HG03097 (cell line): ENCODE results near the gene MTMR10.

Experiments used
- ATAC-seq: cut with Tn5 transposase; IDR thresholded peaks from one replicate; pipeline ENCODE4 v1.9.1; 2021; ENCODE audit not compliant: unreplicated experiment, low FRiP score

MTMR10 gene

GRCh38 chr15:30922480-30923311, 68.7 kb downstream of the MTMR10 start:
- no peak for ATAC-seq

- no peak for ATAC-seq
Observed at GRCh38 chr15:30921781-30922479, 69.5 kb downstream of the MTMR10 start.

- ATAC-seq, result no peak
Observed at GRCh38 chr15:30921106-30921505, 70.3 kb downstream of the MTMR10 start.

- ATAC-seq, result no peak
Observed at GRCh38 chr15:30919877-30920550, 71.4 kb downstream of the MTMR10 start.

DNA sequence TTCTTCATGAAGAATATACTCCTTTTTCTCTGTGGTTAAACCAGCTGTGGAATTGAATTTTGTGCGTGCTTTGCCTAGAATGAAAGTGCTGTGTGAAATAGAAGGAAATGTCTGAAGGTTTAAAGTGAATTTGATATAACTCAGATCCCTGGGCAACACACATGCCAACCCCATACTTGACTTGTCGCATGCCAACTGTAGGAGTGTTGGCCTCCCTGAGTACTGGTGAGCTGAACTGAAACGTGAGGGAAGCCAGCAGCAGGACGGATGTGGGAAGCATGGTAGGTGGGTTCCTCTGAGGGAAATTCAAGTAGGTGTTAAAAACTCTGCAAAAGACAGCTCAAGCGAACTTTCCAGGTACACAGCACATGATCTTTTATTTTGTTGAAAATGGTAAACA, 73.1 kb downstream of the MTMR10 start:
- ATAC-seq, result no peak

- no peak for ATAC-seq
Observed at GRCh38 chr15:30917675-30918074, 73.8 kb downstream of the MTMR10 start.

DNA sequence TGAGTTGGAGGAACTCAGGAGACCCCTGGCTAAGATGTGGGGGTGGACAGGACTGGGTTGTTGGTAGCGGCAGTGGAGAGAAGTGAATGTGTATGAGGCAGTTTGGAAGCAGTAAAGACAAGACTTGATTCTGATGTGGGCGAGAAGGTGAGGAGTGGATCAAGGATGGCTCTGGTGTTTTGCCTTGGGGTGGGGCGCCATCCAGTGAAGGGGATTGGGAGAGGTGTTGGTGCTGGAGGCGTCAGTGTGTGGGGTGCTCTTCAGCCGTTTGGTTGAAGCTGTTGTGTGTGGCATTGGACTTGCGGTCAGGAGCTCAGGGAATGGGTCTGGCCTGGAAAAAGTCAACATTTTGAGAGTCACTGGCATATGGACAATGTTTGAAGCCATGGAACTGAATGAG, 74.4 kb downstream of the MTMR10 start:
- no peak for ATAC-seq

- ATAC-seq, result no peak
Observed at GRCh38 chr15:30913761-30914160, 77.7 kb downstream of the MTMR10 start.

DNA sequence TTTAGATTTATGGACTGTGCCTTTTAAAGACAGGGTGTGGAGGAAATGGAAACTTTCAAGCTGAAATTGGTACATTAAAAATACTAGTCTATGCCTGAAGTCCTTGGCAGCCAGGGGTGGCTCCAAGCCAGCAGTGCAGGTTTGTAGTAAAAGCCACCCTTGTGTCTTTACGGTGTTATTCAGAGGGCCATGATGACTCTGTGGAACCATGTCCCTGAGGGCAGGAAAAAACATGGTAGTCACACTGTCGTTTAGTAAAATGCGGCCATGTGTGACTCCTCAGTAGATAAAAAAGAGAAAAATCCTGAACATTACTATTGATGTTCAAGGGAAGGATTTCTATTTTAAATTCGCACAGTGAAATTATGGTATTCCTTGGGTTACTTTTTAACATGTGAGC, 85.1 kb downstream of the MTMR10 start:
- no peak for ATAC-seq

DNA sequence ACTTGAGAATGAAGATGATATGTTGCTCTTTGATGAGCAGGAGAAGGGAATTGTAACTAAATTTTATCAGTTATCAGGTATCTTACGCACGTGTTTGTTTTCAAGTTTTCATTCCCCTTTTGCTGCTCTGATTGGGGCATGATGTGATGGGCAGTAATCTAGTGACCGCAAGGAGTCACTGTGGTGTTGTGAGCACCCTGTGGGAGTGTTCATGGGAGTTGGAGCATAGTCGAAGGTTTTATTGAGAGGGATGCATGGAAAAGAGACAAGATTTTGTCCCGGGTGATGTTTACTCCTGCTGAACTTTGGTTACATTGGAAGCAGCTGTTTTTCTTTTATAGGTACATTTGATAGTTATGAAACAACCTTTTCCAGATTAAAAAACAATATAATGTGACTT, 85.6 kb downstream of the MTMR10 start:
- ATAC-seq, result no peak

GRCh38 chr15:30904812-30905211, 86.6 kb downstream of the MTMR10 start:
- no peak for ATAC-seq

GRCh38 chr15:30903497-30904187, 87.8 kb downstream of the MTMR10 start, which contains the start of gene FAN1:
FAN1 (plus strand) TSS chr15:30903915; CDS start chr15:30904664, 749 bp downstream.
- peak; percentile 84 for ATAC-seq

- ATAC-seq, result no peak
Observed at GRCh38 chr15:30901889-30902288, 89.5 kb downstream of the MTMR10 start.

- no peak for ATAC-seq
Observed at GRCh38 chr15:30896211-30896606, 95.2 kb downstream of the MTMR10 start.

GRCh38 chr15:30895461-30896210, 95.8 kb downstream of the MTMR10 start:
- no peak for ATAC-seq

DNA sequence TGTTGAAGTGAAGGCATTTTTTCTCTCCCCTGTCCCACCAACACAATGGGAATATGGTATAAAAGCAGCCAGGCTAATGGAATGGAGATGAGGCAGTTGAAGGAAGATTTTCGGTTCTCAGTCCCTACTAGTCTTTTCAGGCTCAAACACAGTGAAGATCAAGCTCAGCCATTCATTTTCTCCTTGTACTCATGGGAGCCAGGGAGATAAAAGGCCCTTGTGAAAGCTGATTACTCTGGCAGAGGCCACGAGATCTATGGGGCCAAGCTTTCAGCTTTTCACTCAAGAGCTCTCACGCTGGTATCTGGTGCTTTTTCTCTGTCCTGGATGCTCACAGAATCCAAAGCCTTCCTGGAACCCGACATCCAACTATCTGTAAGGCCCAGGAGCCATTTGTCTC, 102.2 kb downstream of the MTMR10 start:
- no peak for ATAC-seq
